ENCODE measurements around the gene RNF213.
"Not testable (repeated sequence)": the region's sequence is repeated elsewhere in the genome, so short reads cannot be mapped to it uniquely, and the experiment has no call there.

RNF213 gene

GRCh38 chr17:80320496-80320895 lies 59.8 kb downstream of the RNF213 start:
- no peak for DNase-seq (ENCODE audit: low spot score)

GRCh38 chr17:80322864-80323263 lies 62.2 kb downstream of the RNF213 start:
- DNase-seq (ENCODE audit: low spot score) = no peak

GRCh38 chr17:80323982-80324381 lies 63.3 kb downstream of the RNF213 start:
- no peak for DNase-seq (ENCODE audit: low spot score)

GRCh38 chr17:80327518-80327917 lies 66.9 kb downstream of the RNF213 start:
- DNase-seq (ENCODE audit: low spot score) = no peak

- no peak for DNase-seq (ENCODE audit: low spot score)
These were observed 68.2 kb downstream of the RNF213 start for GRCh38 chr17:80328634-80329380.

- DNase-seq (ENCODE audit: low spot score) = not testable (repeated sequence)
These were observed 68.8 kb downstream of the RNF213 start for GRCh38 chr17:80329421-80329820.

GRCh38 chr17:80330276-80330675 lies 69.6 kb downstream of the RNF213 start:
- DNase-seq (ENCODE audit: low spot score) = no peak

GRCh38 chr17:80330938-80331337 lies 70.3 kb downstream of the RNF213 start:
- DNase-seq (ENCODE audit: low spot score) = not testable (repeated sequence)

GRCh38 chr17:80331820-80332219 lies 71.2 kb downstream of the RNF213 start:
- DNase-seq (ENCODE audit: low spot score) = no peak

GRCh38 chr17:80337195-80337895 lies 76.7 kb downstream of the RNF213 start:
- DNase-seq (ENCODE audit: low spot score) = no peak

GRCh38 chr17:80339118-80339517 lies 78.5 kb downstream of the RNF213 start:
- no peak for DNase-seq (ENCODE audit: low spot score)

GRCh38 chr17:80339731-80340456 lies 79.2 kb downstream of the RNF213 start:
- no peak for DNase-seq (ENCODE audit: low spot score)

- no peak for DNase-seq (ENCODE audit: low spot score)
These were observed 84.7 kb downstream of the RNF213 start for GRCh38 chr17:80345321-80345720.

- no peak for DNase-seq (ENCODE audit: low spot score)
These were observed 85.3 kb downstream of the RNF213 start for GRCh38 chr17:80345841-80346497.

GRCh38 chr17:80346498-80347275 lies 86.0 kb downstream of the RNF213 start:
- no peak for DNase-seq (ENCODE audit: low spot score)

- DNase-seq (ENCODE audit: low spot score) = no peak
These were observed 86.9 kb downstream of the RNF213 start for GRCh38 chr17:80347536-80347935.

- no peak for DNase-seq (ENCODE audit: low spot score)
These were observed 87.3 kb downstream of the RNF213 start for GRCh38 chr17:80347948-80348351.

GRCh38 chr17:80348551-80349150 lies 88.0 kb downstream of the RNF213 start:
- no peak for DNase-seq (ENCODE audit: low spot score)

GRCh38 chr17:80349151-80349651 lies 88.5 kb downstream of the RNF213 start:
- no peak for DNase-seq (ENCODE audit: low spot score)

GRCh38 chr17:80349751-80350150 lies 89.1 kb downstream of the RNF213 start:
- no peak for DNase-seq (ENCODE audit: low spot score)
